Measurements from ENCODE around the gene HPSE2.

DNA sequence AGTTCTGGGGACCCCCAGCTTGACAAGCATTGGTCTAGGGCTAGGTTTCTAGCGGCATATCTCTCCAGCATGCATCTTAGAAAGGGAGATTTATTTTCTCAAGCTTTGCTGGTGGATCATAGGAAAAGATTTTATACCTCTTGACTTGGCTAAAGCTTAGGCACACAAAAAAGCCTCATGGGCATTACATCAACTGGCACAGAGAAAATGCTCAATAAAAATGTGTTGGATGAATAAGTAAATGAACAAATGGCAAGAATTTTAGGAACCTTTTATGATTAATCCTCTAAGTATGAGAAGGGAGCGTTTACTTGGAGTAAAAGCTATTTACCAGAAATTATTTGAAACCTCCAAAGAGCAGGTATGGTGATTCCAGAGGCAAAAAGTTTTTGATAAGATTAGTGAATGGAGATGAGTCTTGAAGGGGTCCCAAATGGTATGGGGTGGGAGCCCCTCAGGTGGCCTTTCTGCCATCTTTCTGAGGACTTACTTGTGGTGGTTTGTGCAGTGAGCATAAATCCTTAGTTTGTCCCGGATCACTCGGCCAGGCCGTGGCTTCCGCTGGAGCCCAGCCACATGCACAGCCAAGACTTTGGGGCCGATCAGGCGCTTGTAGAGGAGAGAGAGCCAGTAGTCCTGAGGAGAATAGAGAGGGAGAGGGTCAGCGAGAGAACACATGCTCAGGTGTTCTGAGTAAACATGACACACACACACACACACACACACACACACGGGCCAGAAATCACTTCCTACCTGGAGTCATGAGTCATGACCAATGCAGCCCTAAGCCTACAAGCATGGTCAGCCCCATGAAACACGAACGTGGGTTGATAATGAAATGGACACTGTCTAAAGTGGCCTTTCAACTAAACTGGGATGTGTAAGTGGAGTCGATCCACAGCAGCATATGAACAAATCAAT is 745.8 kb downstream of the HPSE2 start:
- TF ChIP-seq, protein P1, sequence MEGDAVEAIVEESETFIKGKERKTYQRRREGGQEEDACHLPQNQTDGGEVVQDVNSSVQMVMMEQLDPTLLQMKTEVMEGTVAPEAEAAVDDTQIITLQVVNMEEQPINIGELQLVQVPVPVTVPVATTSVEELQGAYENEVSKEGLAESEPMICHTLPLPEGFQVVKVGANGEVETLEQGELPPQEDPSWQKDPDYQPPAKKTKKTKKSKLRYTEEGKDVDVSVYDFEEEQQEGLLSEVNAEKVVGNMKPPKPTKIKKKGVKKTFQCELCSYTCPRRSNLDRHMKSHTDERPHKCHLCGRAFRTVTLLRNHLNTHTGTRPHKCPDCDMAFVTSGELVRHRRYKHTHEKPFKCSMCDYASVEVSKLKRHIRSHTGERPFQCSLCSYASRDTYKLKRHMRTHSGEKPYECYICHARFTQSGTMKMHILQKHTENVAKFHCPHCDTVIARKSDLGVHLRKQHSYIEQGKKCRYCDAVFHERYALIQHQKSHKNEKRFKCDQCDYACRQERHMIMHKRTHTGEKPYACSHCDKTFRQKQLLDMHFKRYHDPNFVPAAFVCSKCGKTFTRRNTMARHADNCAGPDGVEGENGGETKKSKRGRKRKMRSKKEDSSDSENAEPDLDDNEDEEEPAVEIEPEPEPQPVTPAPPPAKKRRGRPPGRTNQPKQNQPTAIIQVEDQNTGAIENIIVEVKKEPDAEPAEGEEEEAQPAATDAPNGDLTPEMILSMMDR (IDR thresholded peaks at IDR 0.05; ENCODE audit: low read depth, low read length), result no peak
- TF ChIP-seq POLR2A (IDR thresholded peaks at IDR 0.05; ENCODE audit: extremely low read depth, insufficient read length) (no peak), MYC (IDR thresholded peaks at IDR 0.05; ENCODE audit: low read depth, low read length) (no peak)
- TF ChIP-seq, protein P2, sequence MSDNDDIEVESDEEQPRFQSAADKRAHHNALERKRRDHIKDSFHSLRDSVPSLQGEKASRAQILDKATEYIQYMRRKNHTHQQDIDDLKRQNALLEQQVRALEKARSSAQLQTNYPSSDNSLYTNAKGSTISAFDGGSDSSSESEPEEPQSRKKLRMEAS (IDR thresholded peaks at IDR 0.05; ENCODE audit: low read depth, low read length), result no peak
